Activated CD4-positive, alpha-beta T cell treated with anti-CD3 and anti-CD28 coated beads for 4 hours (primary cell): ENCODE measurements around the gene TLCD4.
"Not testable (repeated sequence)": the region's sequence is repeated elsewhere in the genome, so short reads cannot be mapped to it uniquely, and the experiment has no call there.

Experiments used
- DNase-seq, 2 donors: peaks; one replicate each; pipeline ENCODE4 v3.0.0-alpha.2; 2020

Gene TLCD4

GRCh38 chr1:95117207-95118066, at the start of gene TLCD4:
Gene TLCD4 (plus strand): TSS chr1:95117355. CDS start chr1:95143902, 26,547 bp downstream.
- peak; percentile 26 to 41 for DNase-seq

GRCh38 chr1:95067568-95067967, 49.6 kb upstream of the TLCD4 start:
- no peak for DNase-seq

DNA sequence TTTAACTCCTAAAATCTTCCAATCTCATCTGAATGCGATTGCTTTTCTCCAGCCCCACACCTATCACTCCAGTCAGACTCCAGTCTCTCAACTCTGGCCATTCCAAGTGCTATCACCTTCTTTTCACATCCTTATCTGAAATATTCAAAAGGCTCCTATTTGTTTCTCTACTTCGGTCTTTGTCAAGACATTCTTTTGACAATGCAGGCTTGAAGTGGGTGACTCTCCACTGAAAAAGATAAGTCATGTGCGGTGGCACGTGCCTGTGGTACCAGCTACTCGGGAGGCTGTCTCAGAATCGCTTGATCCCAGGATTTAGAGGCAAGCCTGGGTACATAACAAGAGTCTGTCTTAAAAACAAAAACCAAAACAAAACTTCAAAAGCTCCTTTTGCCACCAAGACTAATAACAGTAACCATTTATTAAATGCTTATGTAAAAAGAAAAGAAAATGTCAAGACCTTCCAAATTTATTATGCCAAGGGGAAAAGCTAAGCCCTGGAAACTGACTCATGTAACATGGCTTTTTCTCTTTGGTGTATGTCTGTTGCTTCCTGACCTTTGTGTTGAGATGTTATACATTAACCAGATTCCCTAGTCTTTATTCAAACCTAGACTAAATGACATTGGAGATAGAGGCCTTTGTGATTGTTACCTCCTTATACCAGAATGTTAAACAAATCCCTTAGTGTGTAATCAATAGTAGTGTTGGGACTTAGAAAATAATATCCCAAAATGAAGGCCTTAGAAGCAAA, 48.0 kb upstream of the TLCD4 start:
- DNase-seq = no peak

DNA sequence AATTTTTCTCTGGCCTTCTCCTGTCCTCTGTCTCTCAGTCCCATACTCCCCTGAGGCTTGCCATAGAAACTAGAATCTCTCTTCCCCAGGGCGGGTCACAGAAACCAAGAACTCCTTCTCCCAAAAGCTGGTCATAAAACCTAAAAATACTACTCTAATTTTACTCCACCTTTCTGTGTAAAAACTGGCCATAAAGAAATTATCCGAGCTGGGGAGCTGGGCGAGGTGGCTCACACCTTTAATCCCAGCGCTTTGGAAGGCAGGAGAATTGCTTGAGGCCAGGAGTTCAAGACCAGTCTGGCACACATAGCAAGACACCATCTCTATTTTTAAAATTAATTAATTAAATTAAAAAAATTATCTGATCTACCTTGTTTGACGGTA, 47.5 kb upstream of the TLCD4 start:
- no peak for DNase-seq

- no peak for DNase-seq
Measured at GRCh38 chr1:95071539-95071938, 45.6 kb upstream of the TLCD4 start.

GRCh38 chr1:95072117-95072516, 45.0 kb upstream of the TLCD4 start:
- DNase-seq = no peak

DNA sequence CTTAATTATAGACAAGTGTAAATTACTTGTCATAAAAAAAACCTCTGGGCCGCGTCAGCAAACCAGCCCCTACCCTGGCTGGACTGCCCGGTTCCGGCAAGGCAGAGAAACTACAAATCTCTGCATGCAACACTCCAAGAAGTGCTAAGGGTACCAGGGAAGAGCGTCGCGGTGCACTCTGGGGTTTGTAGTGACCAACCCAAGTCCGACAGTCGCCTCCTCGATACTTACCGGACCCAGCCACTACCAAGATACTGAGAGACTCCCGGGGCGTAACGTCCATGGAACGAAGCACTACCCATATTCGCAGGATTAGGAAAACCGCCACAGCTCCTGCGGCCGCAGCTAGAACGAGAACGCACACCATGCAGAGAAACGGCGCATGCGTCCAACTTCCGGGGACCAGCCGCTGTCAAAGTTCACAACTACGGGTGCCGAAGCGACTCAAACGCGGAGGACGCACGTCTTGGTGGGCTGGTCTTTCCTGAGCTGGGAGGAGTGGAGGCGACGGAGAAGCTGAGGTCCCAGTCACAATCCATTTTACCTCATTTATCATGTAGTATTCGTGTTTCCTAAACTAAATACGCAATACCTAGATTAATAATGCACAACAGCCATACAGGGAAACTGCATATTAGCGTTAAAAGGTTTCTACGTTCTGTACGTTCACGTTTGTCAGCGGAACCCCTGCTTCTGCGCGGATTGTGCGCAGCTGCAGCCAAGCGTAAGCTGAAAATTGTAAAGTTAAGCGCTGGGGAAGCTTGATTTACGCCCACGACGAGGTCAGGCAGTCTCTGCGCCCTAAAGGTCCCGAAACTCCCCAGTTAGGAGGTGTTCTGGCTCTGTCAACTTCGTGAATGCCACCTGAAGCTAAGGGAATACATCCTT, 44.4 kb upstream of the TLCD4 start, which contains the start of gene ALG14:
Gene ALG14, minus strand, starts transcription at position 420 of the 888 bp plus-strand sequence. Its CDS starts 53 bp downstream, at position 367.
- DNase-seq = peak; percentile 90 to 91

DNA sequence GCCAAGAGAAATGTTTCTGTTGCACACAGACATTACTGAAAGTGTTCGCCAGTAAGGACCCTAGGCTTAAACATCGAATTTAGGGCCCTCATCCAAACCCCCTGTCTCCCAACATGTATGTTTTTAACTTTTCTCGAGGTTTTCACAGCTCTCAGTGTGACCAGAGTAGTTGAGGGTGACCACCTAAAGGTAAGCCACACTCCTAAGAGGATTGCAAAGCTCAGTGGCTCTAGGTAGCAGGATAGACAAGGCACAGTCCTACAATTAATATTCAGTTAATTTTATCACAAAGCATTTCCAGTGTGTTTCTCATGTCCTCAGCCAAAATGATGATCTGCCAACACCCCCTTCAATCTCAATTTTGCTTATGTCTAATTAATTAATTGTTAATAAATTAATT, 43.7 kb upstream of the TLCD4 start:
- no peak for DNase-seq

DNA sequence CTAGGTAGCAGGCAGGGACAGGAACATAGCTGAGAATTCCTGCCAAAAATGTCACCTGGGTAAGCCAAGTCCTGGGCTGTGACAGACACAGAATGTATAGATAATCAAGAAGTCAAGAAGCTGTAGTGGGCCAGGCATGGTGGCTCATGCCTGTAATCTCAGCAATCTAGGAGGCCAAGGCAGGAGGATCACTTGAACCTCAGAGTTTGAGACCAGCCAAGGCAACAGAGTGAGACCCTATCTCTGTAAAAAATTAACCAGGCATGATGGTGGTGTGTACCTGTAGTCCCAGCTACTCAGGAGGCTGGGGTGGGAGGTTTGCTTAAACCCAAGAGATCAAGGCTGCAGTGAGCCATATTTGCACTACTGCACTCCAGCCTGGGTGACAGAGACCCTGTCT, 41.1 kb upstream of the TLCD4 start:
- no peak for DNase-seq

GRCh38 chr1:95080446-95080845, 36.7 kb upstream of the TLCD4 start:
- no peak for DNase-seq

DNA sequence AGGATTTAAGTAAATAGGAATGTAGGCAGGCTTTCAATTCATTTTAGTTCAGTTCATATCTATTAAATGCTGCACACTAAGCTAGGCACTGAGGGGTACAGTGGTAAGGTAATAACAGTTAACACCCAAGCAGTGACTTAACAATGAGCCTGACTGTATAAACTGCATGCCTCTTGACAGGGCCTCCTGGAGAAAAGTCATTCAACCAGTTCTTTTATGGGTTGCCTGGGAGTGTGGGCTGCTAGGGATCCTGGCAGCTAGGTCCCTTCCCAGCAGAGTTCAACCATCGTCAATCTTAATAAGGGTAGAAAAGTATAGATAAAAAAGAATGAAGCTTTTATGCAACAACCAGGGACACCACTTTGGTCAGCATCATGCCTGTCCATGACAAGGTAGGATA, 36.3 kb upstream of the TLCD4 start:
- no peak for DNase-seq

DNA sequence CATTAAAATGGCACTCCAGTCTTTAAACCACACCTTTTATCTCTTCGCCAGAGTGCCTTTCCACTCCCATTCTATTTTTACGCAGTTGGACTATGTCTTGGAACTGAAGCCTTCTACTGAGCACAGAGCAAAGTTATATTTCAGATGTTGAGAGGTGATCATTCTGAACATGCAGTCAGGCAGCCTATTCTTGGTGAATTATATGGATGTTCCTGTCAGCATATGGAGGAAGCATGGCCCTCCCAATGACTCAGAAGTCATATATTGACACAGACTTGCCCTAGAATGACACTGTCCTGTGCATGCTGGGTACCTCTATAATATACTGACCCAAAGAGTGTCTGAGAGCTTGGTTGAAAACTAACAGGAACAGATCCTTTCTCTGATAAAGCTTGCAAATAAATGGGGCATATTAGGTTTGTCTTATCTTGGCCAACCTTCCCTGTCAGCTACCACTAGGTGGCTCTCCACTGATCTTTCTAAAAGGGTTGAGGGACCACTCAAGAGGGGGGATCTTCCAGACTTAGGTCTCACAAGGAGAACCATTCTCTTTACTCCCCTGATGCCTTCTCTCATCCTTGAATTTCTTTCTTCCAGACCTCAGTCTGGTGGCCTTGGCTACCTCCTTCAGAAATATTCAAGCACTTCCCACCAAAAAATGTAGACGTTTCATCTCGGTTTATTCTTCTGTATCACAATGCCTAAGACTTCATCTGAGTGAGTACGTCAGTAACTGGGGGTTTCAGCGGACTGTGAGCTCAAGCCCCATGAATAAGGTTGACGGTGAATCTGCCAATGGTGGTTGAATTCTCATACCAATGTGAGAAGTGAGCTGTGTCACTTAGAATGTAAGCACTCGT, 32.6 kb upstream of the TLCD4 start:
- DNase-seq = peak; percentile 2 to 13

GRCh38 chr1:95085376-95085775, 31.8 kb upstream of the TLCD4 start:
- no peak for DNase-seq

GRCh38 chr1:95086949-95087533, 30.1 kb upstream of the TLCD4 start:
- DNase-seq = no peak

DNA sequence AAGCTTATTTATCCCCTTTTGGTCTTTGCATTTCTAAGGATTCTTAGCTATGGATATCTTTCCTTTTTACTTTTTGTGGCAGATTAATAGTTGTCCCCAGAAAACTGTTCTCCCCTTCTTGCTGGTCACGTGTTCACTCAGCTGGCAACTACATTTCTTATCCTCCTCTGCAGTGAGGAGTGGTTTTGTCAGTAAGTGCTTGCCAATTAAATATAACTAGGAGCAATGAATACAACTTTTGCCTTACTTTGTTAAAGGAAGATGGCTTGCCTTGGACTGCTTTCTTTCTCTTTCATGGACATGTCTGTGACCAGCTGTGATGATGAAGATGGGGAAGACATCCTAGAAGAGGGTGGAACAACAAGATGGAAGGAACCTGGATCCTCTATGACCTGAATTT, 28.9 kb upstream of the TLCD4 start:
- DNase-seq = no peak

DNA sequence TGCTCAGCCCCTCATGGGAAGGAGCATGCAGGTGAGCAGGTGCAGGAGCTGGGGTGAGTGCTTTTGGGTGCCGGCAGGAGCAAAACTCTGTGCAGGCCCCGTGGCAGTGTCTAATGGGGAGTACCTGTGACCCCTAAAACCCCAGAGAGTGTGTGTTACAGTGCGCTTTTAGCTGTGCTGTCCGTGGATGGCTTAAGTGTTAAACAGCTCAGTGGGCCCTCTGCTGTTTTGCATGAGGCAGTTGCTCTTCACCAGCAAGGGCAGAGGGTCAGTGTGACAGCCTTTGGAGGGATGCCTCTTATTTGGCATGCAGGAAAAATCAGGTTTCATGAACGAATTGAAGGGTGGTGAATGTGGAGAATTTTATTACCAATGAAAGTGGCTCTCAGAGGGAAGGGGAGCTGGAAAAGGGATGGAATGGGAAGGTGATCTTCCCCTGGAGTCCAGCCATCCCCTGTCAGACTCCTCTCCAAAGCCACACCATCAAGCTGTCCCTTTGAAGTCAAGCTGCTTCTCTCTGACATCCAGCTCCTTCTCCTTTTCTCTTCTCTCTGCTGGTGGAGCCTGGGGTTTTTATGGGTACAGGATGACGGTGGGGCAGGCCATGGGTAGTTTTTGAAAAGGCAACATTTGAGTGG, 27.4 kb upstream of the TLCD4 start:
- DNase-seq = no peak

DNA sequence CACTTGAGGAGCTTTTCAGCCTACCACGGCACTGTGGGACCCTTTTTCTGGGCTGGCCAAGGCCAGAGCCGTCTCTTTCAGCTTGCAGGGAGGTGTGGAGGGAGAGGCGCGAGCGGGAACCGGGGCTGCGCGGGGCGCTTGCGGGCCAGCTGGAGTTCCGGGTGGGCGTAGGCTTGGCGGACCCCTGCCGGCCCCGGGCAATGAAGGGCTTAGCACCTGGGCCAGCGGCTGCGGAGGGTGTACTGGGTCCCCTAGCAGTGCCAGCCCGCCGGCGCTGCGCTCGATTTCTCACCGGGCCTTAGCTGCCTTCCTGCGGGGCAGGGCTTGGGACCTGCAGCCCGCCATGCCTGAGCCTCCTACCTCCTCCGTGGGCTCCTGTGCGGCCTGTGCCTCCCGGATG, 25.9 kb upstream of the TLCD4 start:
- not testable (repeated sequence) for DNase-seq

DNA sequence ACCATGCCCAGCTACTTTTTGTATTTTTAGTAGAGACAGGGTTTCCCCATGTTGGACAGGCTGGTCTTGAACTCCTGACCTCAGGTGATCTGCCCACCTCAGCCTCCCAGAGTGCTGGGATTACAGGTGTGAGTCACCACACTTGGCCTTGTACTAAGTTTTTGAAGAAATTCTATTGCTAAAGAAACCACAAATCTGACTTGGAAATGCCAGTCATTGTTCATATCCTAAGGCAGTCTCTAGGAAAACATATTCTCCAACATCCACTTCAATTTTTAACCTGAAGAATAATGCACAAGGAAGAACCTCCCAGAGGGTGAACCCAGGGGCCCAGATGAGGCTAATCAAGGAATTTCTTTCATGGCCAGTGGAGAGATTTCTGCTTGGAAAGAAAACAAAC, 24.3 kb upstream of the TLCD4 start:
- not testable (repeated sequence) for DNase-seq

DNA sequence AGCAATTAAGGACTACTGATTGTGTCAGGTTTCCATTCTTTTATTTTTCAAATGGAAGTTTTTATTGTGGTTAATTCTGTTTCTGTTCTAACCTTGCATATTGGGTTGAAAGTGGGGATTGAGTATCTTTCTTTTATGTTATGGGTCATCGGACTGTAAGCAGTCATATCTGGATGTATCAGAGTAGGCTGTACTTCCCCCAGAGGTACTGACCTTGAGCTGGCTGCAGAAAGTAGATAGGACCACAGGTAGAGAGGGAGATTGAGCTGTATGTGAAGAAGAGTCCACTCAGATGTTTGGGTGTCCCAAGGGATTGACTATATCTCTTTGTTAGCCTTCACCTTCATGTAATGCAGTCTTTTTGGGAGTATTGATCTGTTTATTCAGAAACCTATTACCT, 23.9 kb upstream of the TLCD4 start:
- no peak for DNase-seq

DNA sequence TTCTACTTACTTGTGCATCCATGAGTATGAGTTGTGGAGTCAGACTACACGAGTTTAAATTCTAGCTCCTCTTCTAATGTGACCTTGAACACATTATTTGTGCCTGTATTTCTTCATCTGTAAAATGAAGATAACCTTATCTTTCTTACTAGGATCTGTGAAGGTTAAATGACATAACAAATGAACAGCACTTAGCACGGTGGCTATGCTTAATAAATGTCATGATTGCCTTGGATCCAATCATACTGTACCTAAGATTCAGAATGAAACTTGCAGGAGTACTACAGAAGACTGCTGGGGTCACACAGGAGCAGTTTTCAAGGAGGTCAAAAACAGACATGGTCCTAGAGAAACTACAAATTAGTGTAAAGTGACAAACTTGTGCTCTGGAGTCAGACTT, 22.2 kb upstream of the TLCD4 start:
- no peak for DNase-seq

DNA sequence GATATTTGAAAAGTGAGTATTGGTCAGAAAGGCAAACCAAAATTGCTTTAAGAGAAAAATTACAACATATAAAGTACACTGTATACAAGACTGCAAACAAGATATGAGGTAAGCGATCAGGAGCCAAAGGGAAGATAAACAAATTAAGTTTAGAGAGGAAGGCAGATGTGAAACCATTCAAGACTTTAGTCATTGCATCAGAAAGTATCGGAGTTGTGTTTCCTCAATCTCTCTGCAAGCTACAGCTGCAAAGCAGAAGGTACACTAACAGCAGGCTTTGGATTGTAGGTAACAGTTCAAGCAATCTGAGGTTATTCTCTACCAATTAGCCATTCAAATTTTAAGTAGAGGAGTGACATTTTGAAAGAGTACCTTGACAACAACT, 21.3 kb upstream of the TLCD4 start:
- DNase-seq = no peak
